NCI-H2029 (cell line): Measurements from ENCODE around the gene PRPS2.

Source experiments
- DNase-seq: peaks from one replicate; lab custom pipeline; 2025; lab: John Stamatoyannopoulos, UW

PRPS2 gene

DNA sequence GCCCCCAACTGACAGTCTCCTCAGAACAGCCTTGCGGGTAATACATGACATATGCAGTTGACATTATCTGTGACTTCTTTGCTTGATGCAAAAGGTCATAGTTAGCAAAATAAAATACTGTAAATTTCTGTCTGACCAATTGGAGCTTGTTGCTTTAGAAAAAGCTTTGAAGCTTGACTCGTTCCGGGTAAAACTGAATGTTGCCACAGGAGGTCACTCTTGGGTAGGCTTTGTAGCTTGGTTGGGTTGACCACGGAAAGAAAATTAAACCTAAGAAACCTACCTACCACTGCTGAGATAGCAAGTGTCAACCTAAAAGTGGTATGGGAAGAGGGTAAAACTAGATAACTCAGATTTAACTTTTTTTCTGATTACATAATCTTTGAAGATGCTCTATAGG lies 23.2 kb downstream of the PRPS2 start:
- no peak for DNase-seq

DNA sequence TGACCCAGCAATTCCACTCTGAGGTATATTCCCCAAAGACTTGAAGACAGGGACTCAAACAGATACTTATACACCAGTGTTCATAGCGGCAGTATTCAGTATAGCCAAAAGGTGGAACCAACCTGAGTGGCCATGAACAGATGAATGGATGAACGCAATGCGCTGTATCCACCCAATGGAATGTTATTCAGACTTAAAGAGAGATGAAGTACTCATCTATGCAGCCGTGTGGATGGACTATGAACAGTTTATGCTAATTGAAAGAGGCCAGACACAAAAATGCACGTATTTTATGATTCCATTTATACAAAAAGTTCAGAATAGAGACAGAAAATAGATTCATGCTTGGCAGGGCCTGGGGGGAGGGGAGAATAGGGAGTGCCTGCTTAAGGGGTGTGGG lies 26.3 kb downstream of the PRPS2 start:
- no peak for DNase-seq

DNA sequence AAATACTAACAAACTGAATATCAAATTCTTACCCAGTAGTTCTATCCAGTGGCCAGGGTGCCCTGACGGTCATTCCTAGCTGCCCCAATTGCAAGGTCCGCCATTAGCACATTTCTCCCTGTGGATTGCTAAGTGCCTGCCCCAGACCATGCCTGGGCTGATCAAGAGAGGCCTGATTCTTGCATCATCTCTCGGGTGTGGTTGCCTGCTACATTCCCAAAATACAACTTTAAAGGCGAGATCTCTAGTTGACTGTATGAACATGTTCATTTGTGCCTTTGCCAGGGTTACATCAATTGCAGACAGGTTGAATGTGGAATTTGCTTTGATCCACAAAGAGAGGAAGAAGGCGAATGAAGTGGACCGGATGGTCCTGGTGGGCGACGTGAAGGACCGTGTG lies 28.0 kb downstream of the PRPS2 start:
- no peak for DNase-seq

DNA sequence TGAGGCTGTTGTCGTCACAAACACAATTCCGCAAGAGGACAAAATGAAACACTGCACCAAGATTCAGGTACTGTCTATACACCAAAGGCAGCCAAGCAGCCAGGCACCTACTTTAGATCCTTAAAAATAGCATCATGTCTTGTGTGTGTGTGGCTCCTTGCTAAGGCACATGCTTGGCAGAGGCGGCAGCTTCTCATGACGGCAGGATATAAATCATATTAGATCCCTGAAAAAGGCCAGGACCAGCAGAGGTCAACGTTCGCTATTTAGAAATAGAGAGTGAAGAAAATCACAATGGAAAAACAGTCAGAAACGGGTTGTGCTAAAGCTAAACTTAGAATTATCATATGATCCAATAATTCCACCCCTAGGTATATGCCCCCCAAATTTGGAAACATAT lies 29.5 kb downstream of the PRPS2 start:
- no peak for DNase-seq

DNA sequence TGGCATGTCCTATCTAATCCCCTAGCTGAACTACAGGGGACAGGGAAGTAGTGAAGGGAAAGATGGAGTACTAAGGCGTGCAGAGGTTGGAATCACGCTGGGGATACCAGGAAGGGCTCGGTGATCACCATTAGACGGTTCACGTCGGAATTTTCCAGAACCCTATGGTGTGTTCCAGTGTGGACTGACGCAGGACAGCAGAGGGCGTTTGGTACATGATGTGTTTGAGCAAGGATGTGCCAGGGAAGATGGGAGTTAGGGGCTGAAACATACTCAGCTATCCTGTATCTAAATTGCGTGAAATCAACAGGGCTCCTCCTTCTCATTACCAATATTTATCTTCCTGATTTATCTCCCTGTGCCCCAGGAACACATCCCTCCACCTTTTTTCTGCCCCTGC lies 33.7 kb downstream of the PRPS2 start:
- DNase-seq = no peak

DNA sequence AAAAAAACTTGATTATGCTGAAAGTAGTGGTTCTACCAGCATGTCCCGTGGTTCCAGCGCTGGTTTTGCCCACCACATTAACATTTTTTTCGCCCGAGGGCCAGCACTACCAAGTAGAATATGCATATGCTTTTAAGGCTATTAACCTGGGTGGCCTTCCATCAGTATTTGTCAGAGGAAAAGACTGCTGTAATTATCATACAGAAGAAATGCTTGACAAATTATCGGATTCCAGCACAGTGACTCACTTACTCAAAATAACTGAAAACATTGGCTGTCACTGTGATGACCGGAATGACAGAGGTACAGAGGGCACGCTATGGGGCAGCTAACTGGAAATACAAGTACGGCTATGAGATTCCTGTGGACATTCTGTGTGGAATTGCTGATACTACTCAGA lies 34.6 kb downstream of the PRPS2 start:
- no peak for DNase-seq

DNA sequence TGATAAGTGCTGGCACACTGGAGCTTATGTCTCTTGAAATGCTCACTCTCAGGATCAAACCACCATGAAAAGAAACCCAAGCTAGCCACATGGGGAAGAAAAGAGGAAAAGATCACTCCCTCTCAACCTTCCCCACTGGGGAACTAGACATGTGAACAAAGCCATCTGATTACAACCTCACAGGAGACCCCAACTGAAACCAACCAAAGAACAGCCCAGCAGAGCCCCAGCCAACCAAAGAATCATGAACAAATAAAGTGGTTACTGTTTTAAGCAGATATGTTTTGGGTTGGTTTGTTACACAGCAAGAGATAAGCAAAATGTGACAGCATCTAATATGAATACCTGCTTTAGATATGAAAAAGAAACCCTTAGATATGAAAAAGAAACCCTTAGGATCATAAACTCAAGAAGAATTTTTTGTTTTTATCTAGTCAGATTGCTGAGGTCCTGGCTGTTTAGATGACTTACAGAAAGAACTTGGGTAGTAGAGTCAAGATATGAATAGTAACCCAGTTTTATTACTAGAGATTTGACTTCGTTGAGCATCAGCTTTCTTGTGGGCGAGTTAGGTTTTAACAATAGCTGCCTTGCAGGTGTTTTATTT lies 52.0 kb downstream of the PRPS2 start:
- DNase-seq = no peak

DNA sequence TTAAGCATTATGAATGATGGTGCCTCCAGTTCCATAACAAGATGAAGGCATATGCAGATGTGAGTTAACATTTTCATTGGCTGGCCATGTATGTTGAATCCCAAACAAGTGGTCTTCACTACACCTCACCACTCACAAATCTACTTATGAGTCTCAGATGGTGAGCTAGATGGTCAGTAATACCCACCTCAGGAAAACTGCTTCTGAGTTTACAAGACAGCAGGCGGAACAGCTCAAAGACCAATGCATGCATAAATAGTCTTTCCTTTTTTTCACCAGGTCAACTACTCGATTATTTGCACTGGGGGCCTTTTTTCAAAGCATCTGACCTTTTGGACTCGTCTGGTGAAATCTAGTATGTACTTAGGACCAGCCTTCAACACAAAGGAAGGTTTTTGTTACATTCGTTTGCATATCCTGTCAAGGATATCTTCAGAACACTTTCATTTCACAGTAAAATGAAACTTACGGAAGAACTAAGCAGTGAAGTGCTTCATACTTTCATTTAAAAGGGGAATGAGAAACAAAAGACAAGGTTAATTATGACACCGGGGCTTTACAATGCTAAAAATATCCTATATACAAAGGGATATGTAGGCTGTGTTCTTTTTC lies 52.6 kb downstream of the PRPS2 start:
- DNase-seq = no peak

DNA sequence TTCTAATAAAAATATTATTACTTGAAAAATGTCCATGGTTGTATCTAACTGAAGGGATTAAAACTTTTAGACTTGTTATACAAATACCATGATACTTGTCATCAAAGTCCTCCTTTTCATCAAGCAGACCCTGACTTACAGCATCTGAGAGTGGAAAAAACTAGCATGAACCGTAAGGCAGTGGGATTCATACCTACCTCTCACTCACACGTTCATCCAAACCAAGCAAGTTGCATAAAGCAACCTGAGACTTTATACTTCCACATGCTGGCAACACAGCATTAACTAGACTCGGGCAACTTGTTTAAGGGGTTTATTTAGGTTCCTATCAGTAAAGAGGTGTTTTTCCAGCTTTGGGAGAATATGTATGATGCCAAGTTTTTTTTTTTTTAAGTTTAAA lies 53.1 kb downstream of the PRPS2 start:
- no peak for DNase-seq

DNA sequence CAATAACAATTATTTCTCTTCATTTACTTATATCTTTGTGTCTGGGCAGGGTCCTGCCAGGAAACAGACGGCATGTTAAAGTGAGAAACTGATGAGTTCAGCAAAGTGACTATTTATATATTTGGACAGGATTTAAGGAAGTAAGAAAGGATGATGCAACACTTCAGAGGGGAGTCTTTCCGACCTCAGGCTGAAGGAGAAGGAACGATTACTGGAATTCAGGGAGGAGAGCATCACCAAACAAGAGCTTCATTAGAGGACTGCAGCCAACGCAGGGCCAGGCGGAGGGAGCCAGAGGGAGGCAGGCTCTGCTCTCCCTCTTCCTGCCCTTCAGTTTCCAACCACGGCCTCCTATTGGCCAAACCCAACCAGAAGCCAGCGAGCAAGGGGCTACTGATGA lies 74.1 kb downstream of the PRPS2 start:
- no peak for DNase-seq

DNA sequence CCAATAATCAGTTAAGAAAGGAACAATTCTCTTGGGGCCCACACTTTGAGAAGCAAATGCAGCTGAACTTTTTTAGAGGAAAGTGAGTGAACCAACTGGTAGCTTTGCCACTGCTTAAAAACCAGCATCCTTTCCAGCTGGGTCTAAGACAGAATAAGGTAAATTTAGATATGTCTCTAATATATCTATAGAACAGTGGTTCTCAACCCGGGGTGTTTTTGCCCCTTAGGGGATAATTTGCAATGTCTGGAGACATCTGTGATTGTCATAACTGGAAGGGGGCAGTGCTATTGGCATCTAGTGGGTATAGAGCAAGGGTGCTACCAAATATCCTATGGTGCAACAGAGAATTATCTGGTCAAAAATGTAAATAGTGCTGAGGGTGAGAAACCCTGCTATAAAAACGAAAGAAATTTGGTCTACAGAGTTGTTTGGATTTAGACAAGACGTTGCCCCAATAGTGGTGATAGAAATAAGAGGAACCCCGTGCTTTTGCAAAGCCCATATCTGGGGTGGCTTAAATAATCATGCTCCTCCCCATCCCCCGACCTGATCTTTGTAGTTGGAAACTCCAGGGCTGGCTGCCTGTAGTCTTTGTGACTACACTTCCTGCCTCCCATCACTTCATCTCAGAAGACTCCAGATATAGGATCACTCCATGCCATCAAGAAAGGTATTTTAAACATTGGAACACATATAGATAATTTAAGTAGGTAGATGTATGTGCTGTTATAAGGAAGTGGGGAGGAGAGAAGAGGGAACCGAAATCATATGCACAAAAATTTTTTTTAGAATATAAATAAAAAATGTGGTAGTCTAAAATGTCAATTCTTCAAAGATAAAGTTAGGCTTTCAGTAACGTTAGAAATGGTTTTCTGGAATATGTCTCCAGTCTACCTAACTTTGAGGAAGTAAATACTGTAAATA lies 75.5 kb downstream of the PRPS2 start, which contains the start of gene TLR7:
TSS of gene TLR7 (plus strand) at position 622 of the 927 bp plus-strand sequence. CDS start 507 bp downstream, outside the sequence.
- no peak for DNase-seq

DNA sequence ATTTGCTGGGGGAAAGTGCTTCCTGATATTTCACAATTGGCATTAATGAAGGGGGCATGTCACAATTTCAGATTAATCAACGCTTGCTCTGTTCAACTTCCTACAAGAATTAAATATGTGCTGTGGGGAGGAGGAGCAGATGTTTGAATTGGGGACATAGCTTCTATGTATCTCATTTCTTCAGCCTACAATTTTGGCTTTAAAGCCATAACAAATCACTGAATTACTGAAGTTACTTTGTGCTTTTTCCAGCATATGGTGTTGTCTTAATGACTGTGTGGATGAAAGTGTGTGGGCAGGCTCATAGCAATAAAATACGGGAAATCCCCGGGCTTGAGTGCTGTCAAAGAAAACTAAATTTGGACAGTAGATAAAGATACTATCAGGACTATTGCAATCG lies 76.5 kb downstream of the PRPS2 start:
- DNase-seq = no peak

DNA sequence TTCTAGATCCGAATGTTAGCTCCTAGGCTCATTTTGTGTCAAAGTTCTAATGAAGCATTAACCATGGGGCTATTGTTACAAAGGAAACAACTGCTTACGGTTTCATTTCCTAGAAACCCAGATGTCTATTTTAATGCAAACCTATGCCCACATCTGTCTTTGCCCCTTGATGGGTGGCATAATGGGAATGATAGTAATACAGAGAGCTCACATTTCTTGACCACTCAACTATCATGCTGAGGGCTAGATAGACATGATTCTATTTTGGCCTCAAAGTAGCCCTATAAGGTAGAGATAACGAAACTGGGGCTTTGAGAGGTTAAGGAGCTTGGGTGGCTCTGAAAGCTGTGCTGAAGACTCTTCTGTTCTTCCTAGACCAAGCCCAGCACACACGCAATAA lies 77.5 kb downstream of the PRPS2 start:
- no peak for DNase-seq

DNA sequence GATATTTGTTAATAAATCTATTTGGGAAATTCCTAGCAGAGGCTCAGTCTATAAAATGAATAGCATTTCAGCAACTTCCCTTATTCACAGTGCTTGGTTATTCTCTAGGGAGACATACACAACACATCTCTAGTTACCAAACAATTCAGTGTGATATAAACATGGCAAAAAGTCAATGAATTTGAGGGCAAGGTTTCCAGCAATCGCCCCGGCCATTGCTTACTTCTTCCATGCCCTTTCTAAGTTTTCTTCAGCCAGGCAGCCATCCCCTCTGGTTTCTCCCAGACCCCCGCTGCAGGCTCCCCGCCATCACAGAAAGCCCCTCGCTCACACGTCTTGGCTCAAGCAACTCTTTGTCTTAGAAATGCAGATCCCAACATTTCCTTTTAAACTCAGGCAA lies 80.0 kb downstream of the PRPS2 start:
- DNase-seq = no peak

DNA sequence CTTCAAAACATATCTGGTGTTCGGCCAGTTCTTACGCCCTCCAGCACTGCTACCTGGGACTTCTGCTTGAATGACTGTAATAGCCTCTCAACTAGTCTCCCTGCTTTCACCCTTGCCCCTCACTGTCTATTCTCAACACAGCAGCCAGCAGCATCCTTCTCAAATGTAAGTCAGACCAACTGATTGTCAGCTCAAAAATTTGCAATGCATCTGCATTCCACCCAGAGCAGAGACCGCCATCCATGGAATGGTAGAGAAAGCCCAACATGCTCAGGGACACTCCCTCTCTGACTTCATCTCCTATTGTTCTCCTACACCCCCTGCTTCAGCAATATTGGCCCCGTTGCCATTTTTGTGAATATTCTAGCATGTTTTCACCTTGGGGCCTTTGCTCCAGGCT lies 81.5 kb downstream of the PRPS2 start:
- DNase-seq = no peak
